ENCODE results near the gene GPR78.

- TF ChIP-seq MLX (CRISPR knock-in tag; IDR thresholded peaks at IDR 0.05), result no peak
- TF ChIP-seq ZNF671 (CRISPR knock-in tag; IDR thresholded peaks at IDR 0.05), result no peak
- no peak for TF ChIP-seq SP1 (CRISPR knock-in tag; conservative IDR thresholded peaks at IDR 0.05)
- TF ChIP-seq MAX (CRISPR knock-in tag; IDR thresholded peaks at IDR 0.05), result no peak
- TF ChIP-seq ZNF396 (CRISPR knock-in tag; IDR thresholded peaks at IDR 0.05; ENCODE audit: borderline replicate concordance), result no peak
- no peak for TF ChIP-seq SMAD4 (CRISPR knock-in tag; IDR thresholded peaks at IDR 0.05)
- TF ChIP-seq CTCF (IDR thresholded peaks at IDR 0.05), result no peak
- no peak for TF ChIP-seq E2F4 (CRISPR knock-in tag; IDR thresholded peaks at IDR 0.05; ENCODE audit: borderline replicate concordance, low read depth)
- no peak for TF ChIP-seq ZNF317 (CRISPR knock-in tag; IDR thresholded peaks at IDR 0.05; ENCODE audit: borderline replicate concordance, low read depth)
- TF ChIP-seq GABPB1 (CRISPR knock-in tag; IDR thresholded peaks at IDR 0.05), result no peak
- TF ChIP-seq IRF2 (CRISPR knock-in tag; IDR thresholded peaks at IDR 0.05; ENCODE audit: borderline replicate concordance, low read depth), result no peak
Observed at GRCh38 chr4:8571702-8572685, 8.2 kb upstream of the GPR78 start.
